Measurements from ENCODE around the gene MEI1.

- TF ChIP-seq CTCF (IDR thresholded peaks at IDR 0.05): no peak
- no peak for TF ChIP-seq POLR2A (IDR thresholded peaks at IDR 0.05)
- TF ChIP-seq POLR2AphosphoS5 (IDR thresholded peaks at IDR 0.05): no peak
Observed at GRCh38 chr22:41772198-41772597, 72.9 kb downstream of the MEI1 start.
